K562 treated with DMSO at 1 percent for 48 hours (cell line): ENCODE results near the gene ITGAV. TPM values are rescaled to one million over a fixed set of nuclear protein-coding genes. Genes with fewer than 3 reads are reported as not detected.

ENCODE experiments used
- total RNA-seq: library from RNA; unstranded; fragments of 300-600 nt; gene quantifications from 2 replicates; pipeline ENCODE4 v1.2.3, GENCODE V29; 2022; ENCODE audit warnings: low replicate concordance; ENCODE audit errors: extremely low read depth

The ITGAV gene
- not detected in 2 replicates for total RNA-seq

DNA sequence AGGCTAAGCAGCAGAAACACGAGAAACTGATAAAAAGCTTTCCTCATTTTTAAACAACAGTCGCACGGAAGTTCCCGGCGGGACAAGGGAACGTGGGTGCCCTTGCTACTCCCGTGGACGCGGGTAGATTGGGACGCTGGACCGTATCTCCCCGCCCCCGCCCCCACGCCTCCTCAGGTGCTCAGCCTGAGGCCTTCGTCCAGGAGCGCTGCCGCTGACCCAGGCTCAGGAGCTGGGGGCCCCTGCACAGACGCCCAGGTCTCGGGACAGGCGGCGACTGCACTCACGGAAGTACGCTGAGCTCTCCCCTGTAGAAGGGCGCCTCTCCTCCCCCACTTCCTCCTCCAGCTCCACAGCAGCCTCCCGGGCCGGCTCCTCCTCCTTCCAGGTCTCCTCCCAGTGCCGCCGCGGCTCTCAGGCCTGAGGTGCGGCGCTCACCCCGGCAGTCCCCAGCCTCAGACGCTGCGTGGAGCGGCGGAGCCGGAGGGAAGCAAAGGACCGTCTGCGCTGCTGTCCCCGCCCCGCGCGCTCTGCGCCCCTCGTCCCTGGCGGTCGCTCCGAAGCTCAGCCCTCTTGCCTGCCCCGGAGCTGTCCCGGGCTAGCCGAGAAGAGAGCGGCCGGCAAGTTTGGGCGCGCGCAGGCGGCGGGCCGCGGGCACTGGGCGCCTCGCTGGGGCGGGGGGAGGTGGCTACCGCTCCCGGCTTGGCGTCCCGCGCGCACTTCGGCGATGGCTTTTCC lies at the start of gene ITGAV:
ITGAV (plus strand) TSS at position 445 of the 738 bp plus-strand sequence; CDS start at position 728, 283 bp downstream.

Other genes with a start within 250 kb of the ITGAV start
- not detected in 2 replicates for gene ZC3H15, start 103.8 kb upstream of the ITGAV start, total RNA-seq
- not detected in 2 replicates for gene FAM171B, start 104.0 kb downstream of the ITGAV start, total RNA-seq